GM23338 (cell line): ENCODE measurements around the gene THADA. TPM values are rescaled to one million over a fixed set of nuclear protein-coding genes. Genes with fewer than 3 reads are reported as not detected.

Experiments used
- ATAC-seq: fragments of 200-7000 bp; cut with Tn5 transposase; 3 replicates; pipeline ENCODE4 v1.9.1; 2020
- DNase-seq: peaks from one replicate; pipeline ENCODE4 v3.0.0-alpha.2; 2015; ENCODE audit warnings: low spot score
- H2AFZ ChIP-seq: fragments of 200-600 bp; sonication (generic); 2 replicates; pipeline ENCODE4 v1.8.0; 2016; ENCODE audit warnings: antibody characterized with exemption, mild to moderate bottlenecking, moderate library complexity
- H3F3A ChIP-seq: fragments of 200-600 bp; sonication (generic); replicated peaks from 2 replicates; pipeline ENCODE4 v1.8.0; 2017; ENCODE audit warnings: antibody characterized with exemption, mixed run types, low read depth
- H3K27ac ChIP-seq: fragments of 200-600 bp; sonication (generic); 2 replicates; pipeline ENCODE4 v1.6.1; 2016; ENCODE audit warnings: low read depth
- H3K27me3 ChIP-seq: fragments of 200-600 bp; sonication (generic); 2 replicates; pipeline ENCODE4 v1.8.0; 2016; ENCODE audit warnings: mild to moderate bottlenecking, mixed run types, moderate library complexity; ENCODE audit not compliant: insufficient read depth
- H3K36me3 ChIP-seq: fragments of 200-600 bp; sonication (generic); 2 replicates; pipeline ENCODE4 v1.8.0; 2016; ENCODE audit warnings: mild to moderate bottlenecking; ENCODE audit not compliant: insufficient read depth
- H3K4me1 ChIP-seq: fragments of 200-600 bp; sonication (generic); 2 replicates; pipeline ENCODE4 v1.8.0; 2016; ENCODE audit warnings: mild to moderate bottlenecking, moderate library complexity; ENCODE audit not compliant: insufficient read depth
- H3K4me2 ChIP-seq: fragments of 200-600 bp; sonication (generic); 2 replicates; pipeline ENCODE4 v1.7.1; 2017; ENCODE audit warnings: mixed run types
- H3K4me3 ChIP-seq: fragments of 200-600 bp; sonication (generic); 2 replicates; pipeline ENCODE4 v1.6.1; 2016; ENCODE audit warnings: mixed run types
- H3K79me2 ChIP-seq: fragments of 200-600 bp; sonication (generic); replicated peaks from 2 replicates; pipeline ENCODE4 v1.8.0; 2017; ENCODE audit warnings: mild to moderate bottlenecking; ENCODE audit not compliant: insufficient read depth
- H3K9me2 ChIP-seq: fragments of 200-600 bp; sonication (generic); 2 replicates; pipeline ENCODE4 v1.8.0; 2017; ENCODE audit not compliant: insufficient read depth
- H4K20me1 ChIP-seq: fragments of 200-600 bp; sonication (generic); replicated peaks from 2 replicates; pipeline ENCODE4 v1.8.0; 2017; ENCODE audit warnings: mild to moderate bottlenecking; ENCODE audit not compliant: insufficient read depth
- H3K27ac Mint-ChIP-seq: 2 replicates; pipeline ENCODE4 v1.8.0; 2020; ENCODE audit warnings: inconsistent platforms, mild to moderate bottlenecking, moderate library complexity, mixed read lengths
- H3K27me3 Mint-ChIP-seq: 3 replicates; pipeline ENCODE4 v1.8.0; 2022; ENCODE audit warnings: low read depth, mild to moderate bottlenecking, moderate library complexity, mixed read lengths, inconsistent platforms; ENCODE audit not compliant: insufficient read depth, poor library complexity
- H3K36me3 Mint-ChIP-seq: 3 replicates; pipeline ENCODE4 v1.8.0; 2021; ENCODE audit warnings: low read depth, mild to moderate bottlenecking, inconsistent platforms, moderate library complexity, mixed read lengths
- H3K4me1 Mint-ChIP-seq: 3 replicates; pipeline ENCODE4 v1.8.0; 2020; ENCODE audit warnings: mild to moderate bottlenecking, inconsistent platforms, mixed read lengths
- H3K4me3 Mint-ChIP-seq: 3 replicates; pipeline ENCODE4 v1.8.0; 2021; ENCODE audit warnings: moderate library complexity, mild to moderate bottlenecking, inconsistent platforms, mixed read lengths
- H3K9me3 Mint-ChIP-seq: 3 replicates; pipeline ENCODE4 v1.8.0; 2020; ENCODE audit warnings: moderate library complexity, mild to moderate bottlenecking, inconsistent platforms, mixed read lengths
- CREB1 ChIP-seq: fragments of 250-450 bp; sonication (Bioruptor Pico); IDR thresholded peaks from 2 replicates; pipeline ENCODE4 v1.5.0; 2020; ENCODE audit warnings: low read depth, mild to moderate bottlenecking, moderate library complexity
- ETS1 ChIP-seq: IDR thresholded peaks from 2 replicates; pipeline ENCODE4 v1.6.1; 2016; ENCODE audit warnings: antibody characterized with exemption
- EZH2 ChIP-seq: fragments of 200-600 bp; sonication (generic); IDR thresholded peaks from one replicate; pipeline ENCODE4 v1.8.0; 2017; ENCODE audit warnings: antibody characterized with exemption, mild to moderate bottlenecking, low read depth; ENCODE audit not compliant: unreplicated experiment
- EZH2phosphoT487 ChIP-seq: fragments of 200-600 bp; sonication (generic); IDR thresholded peaks from one replicate; pipeline ENCODE4 v1.8.1; 2018; ENCODE audit warnings: antibody characterized with exemption; ENCODE audit not compliant: unreplicated experiment
- NANOG ChIP-seq: IDR thresholded peaks from 2 replicates; pipeline ENCODE4 v1.6.1; 2016; ENCODE audit warnings: antibody characterized with exemption, borderline replicate concordance
- POLR2AphosphoS5 ChIP-seq: IDR thresholded peaks from 2 replicates; pipeline ENCODE4 v1.6.1; 2016; ENCODE audit warnings: antibody characterized with exemption, low read depth
- REST ChIP-seq: IDR thresholded peaks from one replicate; pipeline ENCODE4 v1.6.1; 2018; ENCODE audit warnings: antibody characterized with exemption; ENCODE audit not compliant: unreplicated experiment
- ZNF114 ChIP-seq: fragments of 250-450 bp; sonication (Bioruptor Pico); IDR thresholded peaks from 2 replicates; pipeline ENCODE4 v1.5.0; 2020; ENCODE audit warnings: mild to moderate bottlenecking, moderate library complexity
- polyA plus RNA-seq: library from polyadenylated mRNA; unstranded; fragments of >200 nt; fragmentation: Nextera tagmentation; extraction: Ambion mirVana; gene quantifications from 2 replicates; pipeline ENCODE4 v1.2.1, GENCODE V29; 2016
- total RNA-seq: library from RNA; depleted of rRNA; stranded (reverse); fragments of >200 nt; shearing (Covaris generic); gene quantifications from 2 replicates; pipeline ENCODE4 v1.2.3, GENCODE V29; 2014

THADA gene
- total and polyA plus RNA-seq, 2 experiments from 2014 or later, result 17.0 to 30.7 TPM

- Histone ChIP-seq H3K27ac (peak overlapping the region; percentile 96), H3K9me2 (no peaks in the 10 kb centered on the region), H3K27me3 (no peaks in the 10 kb centered on the region), H2AFZ (no peak overlapping the region), H3F3A (peaks cover 39% of the 10 kb centered on the region), H3K36me3 (peaks cover 15% of the 10 kb centered on the region; the same call in 1 of the 2 replicates), H3K4me1 (peaks cover 56% of the 10 kb centered on the region), H4K20me1 (peaks cover 8% of the 10 kb centered on the region), H3K4me2 (peak overlapping the region; percentile 79), H3K4me3 (peak overlapping the region; percentile 97), H3K79me2 (peaks cover 43% of the 10 kb centered on the region)
- Mint-ChIP-seq H3K9me3 (no peaks in the 10 kb centered on the region; the same call in 2 of the 3 replicates), H3K27me3 (peaks cover 23% of the 10 kb centered on the region), H3K27ac (peak overlapping the region; percentile 77), H3K36me3 (peaks cover 35% of the 10 kb centered on the region), H3K4me1 (peaks cover 56% of the 10 kb centered on the region), H3K4me3 (peak overlapping the region; percentile 77)
- 0 out of 2 replicates have a peak, but pooled peaks have one; percentile 18 for TF ChIP-seq NANOG
- peak; percentile 58 for TF ChIP-seq POLR2AphosphoS5
- TF ChIP-seq REST, result no peak
- TF ChIP-seq ETS1, result 0 out of 2 replicates have a peak, but pooled peaks have one; percentile 27
- peak; percentile 76 for DNase-seq
- ATAC-seq, result peak; percentile 5
These were observed 374.6 kb downstream of the THADA start for GRCh38 chr2:43221124-43221762.

GRCh38 chr2:43220760-43221123 is 375.1 kb downstream of the THADA start:
- H3K27me3 ChIP-seq, result no peaks in the 10 kb centered on the region
- H4K20me1 ChIP-seq, result peaks cover 8% of the 10 kb centered on the region
- peaks cover 44% of the 10 kb centered on the region for H3F3A ChIP-seq
- H3K36me3 Mint-ChIP-seq, result peaks cover 35% of the 10 kb centered on the region
- peak overlapping the region; percentile 77 for H3K4me3 Mint-ChIP-seq
- H3K4me1 ChIP-seq, result peaks cover 61% of the 10 kb centered on the region
- ATAC-seq (no peak), DNase-seq (no peak)
- H3K4me1 Mint-ChIP-seq, result peaks cover 61% of the 10 kb centered on the region
- H3K27ac ChIP-seq, result peak overlapping the region; percentile 96
- H3K36me3 ChIP-seq, result peaks cover 15% of the 10 kb centered on the region; the same call in 1 of the 2 replicates
- H3K4me2 ChIP-seq, result peak overlapping the region; percentile 79
- H2AFZ ChIP-seq, result no peak overlapping the region
- H3K27ac Mint-ChIP-seq, result peak overlapping the region; percentile 77
- H3K79me2 ChIP-seq, result peaks cover 38% of the 10 kb centered on the region
- H3K9me2 ChIP-seq, result no peaks in the 10 kb centered on the region
- TF ChIP-seq ZNF114 (CRISPR knock-in tag), result no peak
- no peak for TF ChIP-seq EZH2
- TF ChIP-seq EZH2phosphoT487, result no peak
- no peak for TF ChIP-seq CREB1 (CRISPR knock-in tag)
- TF ChIP-seq POLR2AphosphoS5, result no peak
- H3K4me3 ChIP-seq, result peak overlapping the region; percentile 97
- H3K27me3 Mint-ChIP-seq, result peaks cover 22% of the 10 kb centered on the region
- no peaks in the 10 kb centered on the region; the same call in 2 of the 3 replicates for H3K9me3 Mint-ChIP-seq
